Measurements from ENCODE around the gene CERS1.

- TF ChIP-seq ZBTB26 (tag by site-specific recombination; optimal IDR thresholded peaks at IDR 0.05) (no peak), PBX3 (CRISPR knock-in tag; IDR thresholded peaks at IDR 0.05) (no peak), ZNF501 (tag by site-specific recombination; IDR thresholded peaks at IDR 0.05) (no peak), SETDB1 (IDR thresholded peaks at IDR 0.05; ENCODE audit: insufficient read length, low read length) (no peak), CTCF (tag by site-specific recombination; IDR thresholded peaks at IDR 0.05) (no peak), BCL11A (tag by site-specific recombination; IDR thresholded peaks at IDR 0.05; ENCODE audit: low read depth) (no peak), REST (tag by site-specific recombination; IDR thresholded peaks at IDR 0.05) (no peak), ZNF350 (tag by site-specific recombination; IDR thresholded peaks at IDR 0.05) (no peak), ZNF398 (tag by site-specific recombination; IDR thresholded peaks at IDR 0.05) (peak; percentile 20; the same call in 1 of the 2 replicates), ZNF423 (tag by site-specific recombination; IDR thresholded peaks at IDR 0.05) (no peak)
These were observed 25.3 kb downstream of the CERS1 start for GRCh38 chr19:18870531-18871172.

Data from HEK293 (cell line).